ENCODE measurements around the gene GMCL2.

Gene GMCL2

GRCh38 chr5:178177569-178177968 lies 9.6 kb downstream of the GMCL2 start:
- Histone ChIP-seq H3K27ac (ENCODE audit: low read depth, low read length) (no peak overlapping the region), H3K18ac (ENCODE audit: low read length) (no peak overlapping the region), H3K9ac (ENCODE audit: low read length) (no peak overlapping the region), H3K4me2 (ENCODE audit: low read length) (no peak overlapping the region), H3K4ac (ENCODE audit: low read depth, low read length) (no peak overlapping the region), H3K36me3 (ENCODE audit: control insufficient read depth in 1 of 2, insufficient read depth in 2 of 2, low read length in 2 of 2) (no peaks in the 10 kb centered on the region), H3K79me1 (ENCODE audit: low read length) (no peaks in the 10 kb centered on the region), H2BK5ac (ENCODE audit: low read depth, low read length, poor library complexity) (no peak overlapping the region), H2AFZ (ENCODE audit: insufficient read depth, low read length, poor library complexity) (no peak overlapping the region), H3K23ac (ENCODE audit: low read length) (no peak overlapping the region), H2AK5ac (ENCODE audit: low read length) (no peak overlapping the region), H3K79me2 (ENCODE audit: control insufficient read depth, insufficient read depth, low read length, poor library complexity) (no peaks in the 10 kb centered on the region), H3K14ac (ENCODE audit: low read length) (no peak overlapping the region), H4K91ac (ENCODE audit: low read depth, low read length) (no peak overlapping the region), H3K4me3 (ENCODE audit: low read depth, low read length) (no peak overlapping the region), H4K12ac (ENCODE audit: low read depth, low read length) (no peak overlapping the region), H4K8ac (ENCODE audit: low read depth, low read length) (no peak overlapping the region), H3K4me1 (ENCODE audit: control insufficient read depth in 1 of 2, insufficient read depth in 2 of 2, low read length in 2 of 2) (peaks cover 3 to 4% of the 10 kb centered on the region in 2 experiments), H2BK12ac (ENCODE audit: low read length) (no peak overlapping the region), H3K9me3 (ENCODE audit: insufficient read depth, low read depth, low read length) (no peaks in the 10 kb centered on the region), H3K27me3 (ENCODE audit: insufficient read depth, low read length) (no peaks in the 10 kb centered on the region), H2BK120ac (ENCODE audit: insufficient read depth, low read length, poor library complexity) (no peak overlapping the region)
- DNase-seq: no peak
- no CpG with 5 or more reads among the region's 8 CpGs for WGBS (ENCODE audit: extremely low coverage, insufficient coverage, insufficient read length)

GRCh38 chr5:178176791-178177190 lies 10.4 kb downstream of the GMCL2 start:
- Histone ChIP-seq H3K14ac (ENCODE audit: low read length) (no peak overlapping the region), H2BK5ac (ENCODE audit: low read depth, low read length, poor library complexity) (no peak overlapping the region), H3K27ac (ENCODE audit: low read depth, low read length) (no peak overlapping the region), H3K18ac (ENCODE audit: low read length) (no peak overlapping the region), H2AK5ac (ENCODE audit: low read length) (no peak overlapping the region), H3K4me2 (ENCODE audit: low read length) (no peak overlapping the region), H3K79me2 (ENCODE audit: control insufficient read depth, insufficient read depth, low read length, poor library complexity) (no peaks in the 10 kb centered on the region), H2BK12ac (ENCODE audit: low read length) (no peak overlapping the region), H2BK120ac (ENCODE audit: insufficient read depth, low read length, poor library complexity) (no peak overlapping the region), H4K12ac (ENCODE audit: low read depth, low read length) (no peak overlapping the region), H4K91ac (ENCODE audit: low read depth, low read length) (no peak overlapping the region), H4K8ac (ENCODE audit: low read depth, low read length) (no peak overlapping the region), H3K9ac (ENCODE audit: low read length) (no peak overlapping the region), H3K4ac (ENCODE audit: low read depth, low read length) (no peak overlapping the region), H3K9me3 (ENCODE audit: insufficient read depth, low read depth, low read length) (no peaks in the 10 kb centered on the region), H3K27me3 (ENCODE audit: insufficient read depth, low read length) (no peaks in the 10 kb centered on the region), H3K23ac (ENCODE audit: low read length) (no peak overlapping the region), H3K4me3 (ENCODE audit: low read depth, low read length) (no peak overlapping the region), H3K4me1 (ENCODE audit: control insufficient read depth in 1 of 2, insufficient read depth in 2 of 2, low read length in 2 of 2) (no peaks in the 10 kb centered on the region), H3K36me3 (ENCODE audit: control insufficient read depth in 1 of 2, insufficient read depth in 2 of 2, low read length in 2 of 2) (no peaks in the 10 kb centered on the region), H2AFZ (ENCODE audit: insufficient read depth, low read length, poor library complexity) (no peak overlapping the region), H3K79me1 (ENCODE audit: low read length) (no peaks in the 10 kb centered on the region)
- WGBS (ENCODE audit: extremely low coverage, insufficient coverage, insufficient read length): no CpG with 5 or more reads among the region's 6 CpGs
- DNase-seq: no peak

DNA sequence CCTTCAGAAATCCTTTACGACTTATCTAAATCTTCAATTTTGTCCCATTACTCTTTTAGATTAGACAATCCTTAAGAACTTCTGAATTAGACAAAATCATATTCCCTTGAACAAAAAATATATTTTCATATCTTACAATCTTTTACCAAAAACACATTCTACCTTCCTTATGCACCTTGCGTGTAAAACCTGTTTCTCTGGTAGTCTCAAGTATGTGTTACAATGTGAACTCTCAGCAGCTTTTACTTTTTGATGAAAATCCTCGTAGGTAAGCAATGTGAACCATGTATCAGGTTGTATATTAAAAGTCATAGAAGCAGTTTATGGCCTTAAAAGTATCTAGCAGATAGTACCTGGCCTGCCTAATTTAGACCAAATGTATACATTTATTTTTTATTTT lies 12.7 kb downstream of the GMCL2 start:
- no peak overlapping the region for H3K27ac ChIP-seq (ENCODE audit: low read depth, low read length)
- H3K18ac ChIP-seq (ENCODE audit: low read length): no peak overlapping the region
- H2BK5ac ChIP-seq (ENCODE audit: low read depth, low read length, poor library complexity): no peak overlapping the region
- no peaks in the 10 kb centered on the region for H3K79me2 ChIP-seq (ENCODE audit: control insufficient read depth, insufficient read depth, low read length, poor library complexity)
- WGBS (ENCODE audit: extremely low coverage, insufficient coverage, insufficient read length): 100% methylated on average over 1 of the region's 3 CpGs
- H3K36me3 ChIP-seq (ENCODE audit: control insufficient read depth in 1 of 2, insufficient read depth in 2 of 2, low read length in 2 of 2): no peaks in the 10 kb centered on the region
- no peak overlapping the region for H4K8ac ChIP-seq (ENCODE audit: low read depth, low read length)
- no peak overlapping the region for H3K23ac ChIP-seq (ENCODE audit: low read length)
- no peak overlapping the region for H2BK120ac ChIP-seq (ENCODE audit: insufficient read depth, low read length, poor library complexity)
- no peak overlapping the region for H3K4ac ChIP-seq (ENCODE audit: low read depth, low read length)
- H2AFZ ChIP-seq (ENCODE audit: insufficient read depth, low read length, poor library complexity): no peak overlapping the region
- no peaks in the 10 kb centered on the region for H3K9me3 ChIP-seq (ENCODE audit: insufficient read depth, low read depth, low read length)
- H2AK5ac ChIP-seq (ENCODE audit: low read length): no peak overlapping the region
- H3K4me1 ChIP-seq (ENCODE audit: control insufficient read depth in 1 of 2, insufficient read depth in 2 of 2, low read length in 2 of 2): no peaks in the 10 kb centered on the region
- H3K9ac ChIP-seq (ENCODE audit: low read length): no peak overlapping the region
- no peak for DNase-seq
- H3K27me3 ChIP-seq (ENCODE audit: insufficient read depth, low read length): no peaks in the 10 kb centered on the region
- H3K14ac ChIP-seq (ENCODE audit: low read length): no peak overlapping the region
- no peak overlapping the region for H2BK12ac ChIP-seq (ENCODE audit: low read length)
- no peak overlapping the region for H4K12ac ChIP-seq (ENCODE audit: low read depth, low read length)
- H4K91ac ChIP-seq (ENCODE audit: low read depth, low read length): no peak overlapping the region
- H3K79me1 ChIP-seq (ENCODE audit: low read length): no peaks in the 10 kb centered on the region
- no peak overlapping the region for H3K4me3 ChIP-seq (ENCODE audit: low read depth, low read length)
- no peak overlapping the region for H3K4me2 ChIP-seq (ENCODE audit: low read length)

DNA sequence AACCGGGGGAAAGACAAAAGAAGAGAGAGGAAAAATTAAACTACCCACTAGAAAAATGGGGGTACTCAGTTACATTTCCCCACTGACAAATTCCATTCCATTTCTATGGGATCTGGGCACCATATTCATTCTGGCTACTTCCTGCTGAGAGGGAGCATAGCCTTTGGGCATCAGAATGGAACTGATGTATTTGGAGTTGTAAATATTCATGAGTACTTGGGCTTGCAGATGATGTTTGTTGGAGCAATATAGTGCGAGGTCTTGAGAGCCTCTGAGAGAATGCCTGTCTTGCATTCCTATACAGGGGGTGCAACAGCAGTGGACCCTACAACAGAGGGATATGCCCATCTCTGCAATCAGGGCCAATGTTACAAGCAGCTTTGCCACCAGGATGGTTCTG lies 16.7 kb downstream of the GMCL2 start:
- Histone ChIP-seq H3K79me2 (ENCODE audit: control insufficient read depth, insufficient read depth, low read length, poor library complexity) (no peaks in the 10 kb centered on the region), H3K27ac (ENCODE audit: low read depth, low read length) (no peak overlapping the region)

More for the DNA sequence above, 16.7 kb downstream of the GMCL2 start:
- no peak overlapping the region for H3K23ac ChIP-seq (ENCODE audit: low read length)
- no peak overlapping the region for H3K14ac ChIP-seq (ENCODE audit: low read length)
- no peak overlapping the region for H3K9ac ChIP-seq (ENCODE audit: low read length)
- no peak overlapping the region for H2BK12ac ChIP-seq (ENCODE audit: low read length)
- no peak overlapping the region for H4K8ac ChIP-seq (ENCODE audit: low read depth, low read length)
- no peak overlapping the region for H4K12ac ChIP-seq (ENCODE audit: low read depth, low read length)
- no peak overlapping the region for H4K91ac ChIP-seq (ENCODE audit: low read depth, low read length)
- H2BK5ac ChIP-seq (ENCODE audit: low read depth, low read length, poor library complexity): no peak overlapping the region
- no peaks in the 10 kb centered on the region for H3K79me1 ChIP-seq (ENCODE audit: low read length)
- H3K36me3 ChIP-seq (ENCODE audit: control insufficient read depth in 1 of 2, insufficient read depth in 2 of 2, low read length in 2 of 2): no peaks in the 10 kb centered on the region
- no peaks in the 10 kb centered on the region for H3K4me1 ChIP-seq (ENCODE audit: control insufficient read depth in 1 of 2, insufficient read depth in 2 of 2, low read length in 2 of 2)
- H2BK120ac ChIP-seq (ENCODE audit: insufficient read depth, low read length, poor library complexity): no peak overlapping the region
- DNase-seq: no peak
- WGBS (ENCODE audit: extremely low coverage, insufficient coverage, insufficient read length): no CpG with 5 or more reads among the region's 2 CpGs
- no peak overlapping the region for H3K4me2 ChIP-seq (ENCODE audit: low read length)
- no peak overlapping the region for H3K4me3 ChIP-seq (ENCODE audit: low read depth, low read length)
- H3K4ac ChIP-seq (ENCODE audit: low read depth, low read length): no peak overlapping the region
- no peaks in the 10 kb centered on the region for H3K9me3 ChIP-seq (ENCODE audit: insufficient read depth, low read depth, low read length)
- H3K18ac ChIP-seq (ENCODE audit: low read length): no peak overlapping the region
- no peaks in the 10 kb centered on the region for H3K27me3 ChIP-seq (ENCODE audit: insufficient read depth, low read length)
- H2AFZ ChIP-seq (ENCODE audit: insufficient read depth, low read length, poor library complexity): no peak overlapping the region
- no peak overlapping the region for H2AK5ac ChIP-seq (ENCODE audit: low read length)
